MG63 (cell line): Measurements from ENCODE around the gene DLGAP1. TPM values are rescaled to one million over a fixed set of nuclear protein-coding genes. Genes with fewer than 3 reads are reported as not detected.

Experiments used
- DNase-seq: peaks from one replicate; pipeline ENCODE4 v3.0.0-alpha.2; 2020
- H3K27me3 ChIP-seq: fragments of 250-450 bp; sonication (Bioruptor Pico); 2 replicates; pipeline ENCODE4 v1.5.1; 2020; ENCODE audit warnings: mild to moderate bottlenecking, moderate library complexity
- H3K36me3 ChIP-seq: fragments of 250-450 bp; sonication (Bioruptor Pico); 2 replicates; pipeline ENCODE4 v1.5.1; 2020; ENCODE audit warnings: mild to moderate bottlenecking, moderate library complexity
- H3K4me3 ChIP-seq: fragments of 250-450 bp; sonication (Bioruptor Pico); 2 replicates; pipeline ENCODE4 v1.5.1; 2020; ENCODE audit warnings: mild to moderate bottlenecking, moderate library complexity
- H3K9me3 ChIP-seq: fragments of 250-450 bp; sonication (Bioruptor Pico); 2 replicates; pipeline ENCODE4 v1.5.1; 2020; ENCODE audit warnings: mild to moderate bottlenecking, moderate library complexity
- total RNA-seq: library from RNA; depleted of rRNA; stranded (reverse); fragments of >200 nt; shearing (Covaris generic); gene quantifications from 2 replicates; pipeline ENCODE4 v1.2.3, GENCODE V29; 2014; ENCODE audit warnings: low replicate concordance

DLGAP1 gene
- total RNA-seq, 1 experiment from 2014 or later, result 3.4 TPM

GRCh38 chr18:3932276-3932675 is 522.8 kb downstream of the DLGAP1 start:
- no peaks in the 10 kb centered on the region for H3K36me3 ChIP-seq

DNA sequence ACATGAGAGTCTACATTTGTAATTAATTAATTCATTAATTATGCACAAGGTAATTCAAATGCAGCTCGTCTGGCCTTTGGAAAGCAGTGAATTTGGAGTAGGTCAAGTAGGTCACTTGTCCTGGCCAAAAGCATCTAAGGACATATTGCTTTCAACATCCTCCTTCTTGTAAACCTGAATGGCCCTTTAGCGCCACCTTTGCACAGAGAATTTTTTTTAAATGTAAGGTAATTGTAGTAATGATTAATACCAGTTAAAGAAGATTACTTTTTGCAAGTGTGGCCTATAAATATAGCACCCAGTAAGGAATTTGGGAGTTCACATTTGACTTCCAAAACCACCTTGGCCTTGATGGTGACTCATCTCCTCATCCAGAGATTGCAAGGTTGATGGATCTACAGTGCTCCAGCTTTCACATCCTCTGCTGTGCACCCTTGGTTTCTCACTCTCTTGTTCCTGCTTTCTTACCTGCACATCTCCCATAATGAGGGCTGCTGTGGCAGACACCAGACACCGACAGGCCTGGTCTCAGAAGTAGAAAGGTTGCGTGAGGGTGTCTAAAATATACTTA is 523.5 kb downstream of the DLGAP1 start:
- no peak for DNase-seq
- Histone ChIP-seq H3K36me3 (no peaks in the 10 kb centered on the region), H3K27me3 (no peaks in the 10 kb centered on the region), H3K4me3 (no peak overlapping the region), H3K9me3 (no peaks in the 10 kb centered on the region)

More at GRCh38 chr18:3932276-3932675, 522.8 kb downstream of the DLGAP1 start:
- no peak overlapping the region for H3K4me3 ChIP-seq
- DNase-seq, result no peak
- H3K27me3 ChIP-seq, result no peaks in the 10 kb centered on the region
- H3K9me3 ChIP-seq, result no peaks in the 10 kb centered on the region

- H3K27me3 ChIP-seq, result no peaks in the 10 kb centered on the region
- no peak overlapping the region for H3K4me3 ChIP-seq
- no peaks in the 10 kb centered on the region for H3K36me3 ChIP-seq
- no peaks in the 10 kb centered on the region for H3K9me3 ChIP-seq
- no peak for DNase-seq
These were observed 524.1 kb downstream of the DLGAP1 start for GRCh38 chr18:3931013-3931315.

DNA sequence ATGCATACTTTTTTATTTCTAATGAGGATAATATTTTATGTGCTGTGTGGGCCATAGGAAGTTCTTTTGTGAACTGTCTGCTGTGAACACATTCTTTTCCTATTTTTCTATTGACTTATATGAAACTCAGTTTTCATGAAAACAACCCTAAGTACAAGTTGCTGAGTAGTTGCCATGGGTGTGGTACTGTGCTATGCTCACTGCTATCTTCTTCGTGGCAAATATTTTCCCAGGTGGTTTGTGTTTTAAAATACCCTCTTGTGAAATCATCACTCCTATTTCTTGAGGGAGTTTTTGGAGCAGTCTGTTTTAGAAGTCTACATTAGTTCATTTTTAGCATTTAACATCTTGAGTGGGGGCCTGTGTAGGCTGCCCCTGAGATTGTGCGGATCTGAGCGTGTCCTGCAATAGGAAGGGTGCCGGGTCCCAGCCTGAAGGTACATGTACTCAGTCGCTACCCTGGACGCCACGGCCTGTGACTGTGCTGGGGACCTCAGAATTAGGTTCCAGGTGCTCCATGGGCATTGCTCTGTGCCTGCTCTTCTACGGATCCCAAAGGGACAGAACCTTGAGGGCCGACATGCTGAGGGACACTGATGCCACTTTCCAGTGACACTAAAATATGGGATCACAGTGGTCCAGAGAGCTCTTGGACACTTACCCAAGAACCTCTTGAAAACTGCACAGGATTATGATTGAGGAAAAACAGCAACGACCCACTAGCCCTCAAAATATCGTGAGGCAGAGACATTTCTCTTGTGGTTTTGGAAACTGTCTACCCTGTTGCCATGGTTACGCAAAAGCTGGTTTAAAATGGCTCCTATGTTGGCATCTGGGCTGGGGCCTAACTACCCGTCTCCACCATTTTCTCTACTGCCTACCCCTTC is 524.7 kb downstream of the DLGAP1 start:
- Histone ChIP-seq H3K27me3 (no peaks in the 10 kb centered on the region), H3K36me3 (no peaks in the 10 kb centered on the region), H3K9me3 (no peaks in the 10 kb centered on the region), H3K4me3 (no peak overlapping the region)
- DNase-seq, result no peak

- no peaks in the 10 kb centered on the region for H3K36me3 ChIP-seq
- no peak for DNase-seq
- H3K27me3 ChIP-seq, result no peaks in the 10 kb centered on the region
- no peak overlapping the region for H3K4me3 ChIP-seq
- H3K9me3 ChIP-seq, result no peaks in the 10 kb centered on the region
These were observed 530.7 kb downstream of the DLGAP1 start for GRCh38 chr18:3924455-3924854.

DNA sequence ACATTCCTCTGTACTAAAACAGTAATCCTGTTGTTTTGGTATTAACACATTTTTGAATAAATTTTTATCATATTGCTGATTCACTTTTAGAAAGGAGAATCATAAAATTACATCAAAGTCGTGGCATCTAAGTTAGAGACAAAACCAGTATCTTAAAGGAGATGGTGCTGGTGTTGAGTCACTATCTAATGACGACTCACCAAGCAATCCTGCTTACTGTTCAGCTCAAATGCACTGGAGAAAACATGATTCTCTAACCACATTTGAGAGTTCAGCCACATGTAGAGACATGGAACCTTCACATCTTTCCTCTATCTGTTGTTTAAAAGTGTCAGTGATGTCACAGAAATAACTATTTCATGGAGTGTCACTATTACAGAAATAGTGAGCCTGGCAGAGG is 531.4 kb downstream of the DLGAP1 start:
- Histone ChIP-seq H3K27me3 (no peaks in the 10 kb centered on the region), H3K9me3 (no peaks in the 10 kb centered on the region), H3K4me3 (no peak overlapping the region), H3K36me3 (no peaks in the 10 kb centered on the region)
- DNase-seq, result no peak

- H3K9me3 ChIP-seq, result no peaks in the 10 kb centered on the region
- no peak overlapping the region for H3K4me3 ChIP-seq
- DNase-seq, result no peak
- no peaks in the 10 kb centered on the region for H3K36me3 ChIP-seq
- no peaks in the 10 kb centered on the region for H3K27me3 ChIP-seq
These were observed 533.3 kb downstream of the DLGAP1 start for GRCh38 chr18:3921826-3922225.

- Histone ChIP-seq H3K9me3 (no peaks in the 10 kb centered on the region), H3K4me3 (no peak overlapping the region), H3K27me3 (no peaks in the 10 kb centered on the region), H3K36me3 (no peaks in the 10 kb centered on the region)
- no peak for DNase-seq
These were observed 534.3 kb downstream of the DLGAP1 start for GRCh38 chr18:3920832-3921231.

DNA sequence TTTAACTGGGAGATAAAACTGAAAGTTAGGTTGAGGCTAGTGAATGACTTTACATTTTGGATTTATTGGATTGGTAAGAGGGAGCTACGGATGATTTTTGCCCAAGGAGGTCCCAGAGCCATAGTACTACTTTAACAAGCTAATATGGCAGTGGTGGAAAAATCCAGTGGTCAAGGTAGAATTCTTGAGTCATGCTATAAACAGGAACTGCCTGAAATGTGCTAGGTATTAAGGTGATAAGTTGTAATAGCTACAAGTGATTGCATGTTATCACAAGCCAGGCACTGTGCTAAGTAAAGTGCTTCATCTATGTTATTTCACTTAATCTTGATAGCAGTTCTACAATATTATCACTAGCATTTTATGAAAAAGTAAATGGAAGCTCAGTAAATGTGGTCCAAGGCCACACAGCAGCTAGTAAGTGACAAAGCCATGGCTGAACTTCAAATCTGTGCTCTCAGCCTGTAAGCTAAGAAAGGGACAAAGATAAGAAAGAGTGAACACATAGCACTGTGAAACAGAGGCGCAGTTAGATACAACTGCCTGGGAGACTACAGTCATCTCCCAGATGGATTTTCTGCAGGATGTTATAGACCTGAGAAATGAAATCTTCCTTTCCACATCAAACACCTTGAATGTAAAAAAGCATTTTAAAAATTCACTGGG is 535.6 kb downstream of the DLGAP1 start:
- DNase-seq, result no peak
- Histone ChIP-seq H3K4me3 (no peak overlapping the region), H3K36me3 (no peaks in the 10 kb centered on the region), H3K27me3 (no peaks in the 10 kb centered on the region), H3K9me3 (no peaks in the 10 kb centered on the region)

GRCh38 chr18:3916082-3916481 is 539.0 kb downstream of the DLGAP1 start:
- Histone ChIP-seq H3K27me3 (no peaks in the 10 kb centered on the region), H3K4me3 (no peak overlapping the region), H3K36me3 (no peaks in the 10 kb centered on the region), H3K9me3 (no peaks in the 10 kb centered on the region)
- DNase-seq, result no peak

DNA sequence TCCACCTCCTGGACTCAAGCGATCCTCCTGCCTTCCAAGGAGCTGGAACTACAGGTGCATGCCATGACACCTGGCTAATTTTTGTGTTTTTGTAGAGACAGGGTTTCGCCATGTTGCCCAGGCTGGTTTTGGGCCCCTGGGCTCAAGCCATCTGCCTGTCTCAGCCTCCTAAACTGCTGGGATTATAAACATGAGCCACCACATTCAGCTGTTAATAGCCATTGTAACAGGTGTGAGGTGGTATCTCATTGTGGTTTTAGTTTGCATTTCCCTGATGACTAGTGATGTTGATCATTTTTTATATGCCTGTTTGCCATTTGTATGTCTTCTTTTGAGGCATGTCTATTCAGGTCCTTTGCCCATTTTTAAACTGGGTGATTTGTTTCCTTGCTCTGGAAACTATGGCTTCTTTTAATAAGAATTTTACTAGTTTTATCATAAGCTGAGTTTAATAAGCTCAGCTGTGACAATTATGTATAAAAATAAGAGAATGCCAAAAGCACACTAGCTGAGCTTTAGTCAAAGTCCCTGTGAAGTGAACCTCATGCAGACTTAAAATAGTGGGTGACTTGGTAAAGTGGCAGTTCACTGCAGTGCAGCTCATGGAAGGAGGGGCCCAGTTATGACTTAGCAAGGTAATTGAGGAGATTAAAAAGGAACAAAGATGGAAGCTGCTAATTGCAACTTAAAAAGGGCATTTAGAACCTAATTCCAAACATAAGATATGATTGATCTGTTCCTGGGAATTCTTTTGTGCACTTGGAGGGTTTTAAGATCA is 540.1 kb downstream of the DLGAP1 start:
- DNase-seq, result no peak

GRCh38 chr18:3914109-3914508 is 541.0 kb downstream of the DLGAP1 start:
- DNase-seq, result no peak
- no peaks in the 10 kb centered on the region for H3K27me3 ChIP-seq

More for the DNA sequence above, 540.1 kb downstream of the DLGAP1 start:
- Histone ChIP-seq H3K27me3 (no peaks in the 10 kb centered on the region), H3K4me3 (no peak overlapping the region), H3K9me3 (no peaks in the 10 kb centered on the region), H3K36me3 (no peaks in the 10 kb centered on the region)

GRCh38 chr18:3912705-3913104 is 542.4 kb downstream of the DLGAP1 start:
- DNase-seq, result no peak
- H3K4me3 ChIP-seq, result no peak overlapping the region
- H3K36me3 ChIP-seq, result no peaks in the 10 kb centered on the region
- no peaks in the 10 kb centered on the region for H3K27me3 ChIP-seq
- H3K9me3 ChIP-seq, result no peaks in the 10 kb centered on the region

More at GRCh38 chr18:3914109-3914508, 541.0 kb downstream of the DLGAP1 start:
- Histone ChIP-seq H3K4me3 (no peak overlapping the region), H3K36me3 (no peaks in the 10 kb centered on the region), H3K9me3 (no peaks in the 10 kb centered on the region)

DNA sequence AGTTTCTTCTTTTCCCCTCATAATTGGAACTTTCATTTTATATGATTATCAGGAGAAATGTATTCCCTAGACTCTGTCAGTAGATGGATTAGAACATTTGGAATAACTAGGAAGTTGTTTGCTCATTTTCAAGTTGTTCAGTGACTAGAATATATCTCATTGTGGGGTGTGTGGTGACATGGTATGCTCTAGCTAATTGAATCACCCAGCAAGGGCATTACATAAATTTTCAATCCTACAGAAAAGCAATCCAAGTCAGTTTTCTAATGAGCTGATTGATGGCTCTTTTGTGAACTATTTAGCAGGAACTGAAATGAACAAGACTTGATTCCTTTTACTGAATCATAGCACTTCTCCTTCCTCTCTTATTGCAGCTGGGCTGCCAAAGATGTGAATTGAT is 543.7 kb downstream of the DLGAP1 start:
- no peaks in the 10 kb centered on the region for H3K36me3 ChIP-seq
- H3K27me3 ChIP-seq, result no peaks in the 10 kb centered on the region
- H3K9me3 ChIP-seq, result no peaks in the 10 kb centered on the region
- no peak for DNase-seq
- H3K4me3 ChIP-seq, result no peak overlapping the region

DNA sequence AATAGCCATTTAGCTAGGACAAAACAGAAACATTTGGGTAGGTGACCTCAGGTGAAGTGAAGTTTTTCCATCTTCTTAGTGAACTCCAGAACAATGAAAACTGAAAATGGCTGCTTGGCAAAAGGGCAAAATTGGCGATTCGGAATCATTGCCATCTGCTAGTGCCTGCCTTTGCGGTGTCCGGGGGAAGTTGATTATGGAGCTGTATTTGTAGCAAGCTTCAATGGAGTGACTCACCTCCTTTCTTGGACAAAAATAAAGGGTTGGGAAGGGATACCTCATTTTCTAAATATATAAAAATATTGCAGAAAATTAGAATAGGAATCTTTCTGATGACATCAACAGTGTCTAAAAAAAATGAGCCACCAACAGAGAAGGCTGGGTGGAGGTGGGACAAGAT is 544.6 kb downstream of the DLGAP1 start:
- Histone ChIP-seq H3K36me3 (no peaks in the 10 kb centered on the region), H3K27me3 (no peaks in the 10 kb centered on the region), H3K4me3 (no peak overlapping the region), H3K9me3 (no peaks in the 10 kb centered on the region)
- DNase-seq, result peak; percentile 73

DNA sequence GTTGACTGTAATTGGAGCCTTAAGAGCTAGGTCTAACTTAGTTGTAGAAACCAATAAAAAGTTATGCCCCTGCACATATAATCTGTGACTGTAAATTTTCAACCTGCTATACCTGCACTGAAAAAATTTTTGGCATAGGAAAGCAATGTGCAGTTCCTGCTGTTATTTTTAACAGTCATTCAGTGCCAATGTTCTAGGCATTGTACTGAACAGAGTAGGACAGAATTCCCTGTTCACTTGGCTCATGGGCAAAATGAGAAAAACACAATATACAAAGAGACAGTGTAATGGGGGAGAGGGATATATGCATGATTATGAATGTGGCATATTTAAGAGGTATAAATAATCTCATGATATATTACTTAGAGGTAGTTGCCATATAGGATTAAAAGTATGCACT is 547.2 kb downstream of the DLGAP1 start:
- no peaks in the 10 kb centered on the region for H3K36me3 ChIP-seq
- H3K27me3 ChIP-seq, result no peaks in the 10 kb centered on the region
- H3K9me3 ChIP-seq, result no peaks in the 10 kb centered on the region
- no peak overlapping the region for H3K4me3 ChIP-seq
- DNase-seq, result no peak
